Activated CD4-positive, CD25-positive, alpha-beta regulatory T cell (primary cell): Measurements from ENCODE around the gene TMEM183A.

Experiments
- DNase-seq, 4 experiments: peaks; one replicate each; lab custom pipeline; 2025; lab: John Stamatoyannopoulos, UW

TMEM183A gene

GRCh38 chr1:203045821-203046594 lies 38.8 kb downstream of the TMEM183A start:
- no peak for DNase-seq

GRCh38 chr1:203046984-203047630 lies 39.9 kb downstream of the TMEM183A start:
- no peak for DNase-seq

DNA sequence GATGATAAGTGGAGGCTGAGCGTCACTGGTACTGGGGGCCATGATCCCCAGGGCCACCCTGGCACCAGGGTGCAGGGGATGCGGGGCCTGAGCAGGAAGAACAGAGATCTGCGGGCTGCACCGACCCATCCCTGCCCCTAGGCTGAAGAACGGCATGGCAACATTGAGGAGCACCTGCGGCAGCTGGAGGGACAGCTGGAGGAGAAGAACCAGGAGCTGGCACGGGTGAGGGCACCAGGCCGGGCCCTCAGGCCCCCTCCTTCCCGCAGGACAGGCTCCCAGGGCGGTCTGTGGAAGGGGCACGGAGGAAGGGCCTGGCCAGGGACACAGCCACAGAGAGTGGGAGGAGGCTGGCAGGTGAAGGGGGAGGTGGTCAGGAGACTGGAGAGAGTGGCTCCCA lies 40.9 kb downstream of the TMEM183A start:
- no peak for DNase-seq

DNA sequence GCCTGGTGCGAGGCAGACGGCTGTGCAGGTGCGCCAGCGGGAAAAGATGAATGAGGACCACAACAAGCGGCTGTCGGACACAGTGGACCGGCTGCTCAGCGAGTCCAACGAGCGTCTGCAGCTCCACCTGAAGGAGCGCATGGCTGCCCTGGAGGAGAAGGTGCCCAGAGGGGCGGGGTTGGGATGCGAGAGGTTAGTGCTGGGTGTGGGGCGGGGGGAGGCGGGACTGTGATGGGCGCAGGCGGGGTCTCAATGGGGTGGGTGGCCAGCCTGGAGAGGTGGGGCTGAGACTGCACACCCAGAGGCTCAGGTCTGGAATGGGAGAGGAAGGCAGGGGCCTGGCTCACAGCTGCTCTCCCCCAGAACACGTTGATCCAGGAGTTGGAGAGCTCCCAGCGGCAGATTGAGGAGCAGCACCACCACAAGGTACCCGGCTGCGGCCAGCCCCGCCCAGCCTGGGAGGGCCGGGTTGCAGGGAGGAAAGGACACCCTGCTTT lies 41.4 kb downstream of the TMEM183A start:
- no peak for DNase-seq

- no peak for DNase-seq
Observed at GRCh38 chr1:203049077-203049476, 41.9 kb downstream of the TMEM183A start.

DNA sequence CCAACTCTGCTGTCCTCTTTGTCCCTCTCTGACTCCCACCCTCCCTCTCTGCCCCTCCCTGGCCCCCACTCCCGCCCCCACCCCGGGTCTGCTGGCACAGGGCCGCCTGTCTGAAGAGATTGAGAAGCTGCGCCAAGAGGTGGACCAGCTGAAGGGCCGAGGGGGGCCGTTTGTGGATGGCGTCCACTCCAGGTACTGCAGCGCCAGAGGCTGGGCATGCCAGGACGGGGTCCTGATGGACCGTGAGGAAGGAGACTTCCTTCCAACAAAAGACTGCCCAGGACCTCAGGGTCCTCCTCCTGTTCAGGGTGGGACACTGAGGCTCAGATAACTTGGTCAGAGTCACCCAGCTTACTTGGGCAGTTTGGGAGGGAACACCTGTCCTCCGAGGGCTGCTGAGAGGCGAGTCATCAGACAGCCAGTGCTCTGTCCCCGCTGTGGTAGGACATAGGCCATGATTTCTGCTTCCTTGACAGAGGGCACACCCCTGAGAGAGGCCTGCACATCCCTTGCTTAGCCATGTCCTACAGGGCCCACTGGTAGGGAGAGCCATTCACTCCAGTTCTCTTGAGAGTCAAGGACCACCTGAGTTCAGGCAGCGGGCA lies 42.5 kb downstream of the TMEM183A start:
- no peak for DNase-seq

- DNase-seq: no peak
Observed at GRCh38 chr1:203050826-203051225, 43.7 kb downstream of the TMEM183A start.

- DNase-seq: no peak
Observed at GRCh38 chr1:203051841-203052324, 44.7 kb downstream of the TMEM183A start.

DNA sequence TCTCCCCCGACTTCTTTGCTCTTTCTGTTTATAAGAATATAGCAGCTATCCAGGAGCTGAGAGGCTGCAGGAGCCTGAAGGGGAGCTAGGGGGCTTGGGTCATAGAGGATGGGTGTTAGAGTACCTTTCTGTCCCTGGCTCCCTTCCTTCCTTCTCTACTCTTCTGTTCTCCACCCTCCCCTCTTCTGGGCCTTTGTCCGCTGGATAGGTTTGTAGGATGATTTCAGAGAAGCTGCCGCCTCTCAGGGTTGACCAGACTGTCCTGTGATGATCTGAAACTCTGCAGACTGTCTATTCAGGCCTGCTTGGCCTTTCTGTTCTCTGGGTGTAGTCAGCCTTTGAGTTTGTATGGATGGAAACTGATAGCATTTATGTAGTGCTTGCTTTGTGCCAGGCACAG lies 45.4 kb downstream of the TMEM183A start:
- DNase-seq: no peak

DNA sequence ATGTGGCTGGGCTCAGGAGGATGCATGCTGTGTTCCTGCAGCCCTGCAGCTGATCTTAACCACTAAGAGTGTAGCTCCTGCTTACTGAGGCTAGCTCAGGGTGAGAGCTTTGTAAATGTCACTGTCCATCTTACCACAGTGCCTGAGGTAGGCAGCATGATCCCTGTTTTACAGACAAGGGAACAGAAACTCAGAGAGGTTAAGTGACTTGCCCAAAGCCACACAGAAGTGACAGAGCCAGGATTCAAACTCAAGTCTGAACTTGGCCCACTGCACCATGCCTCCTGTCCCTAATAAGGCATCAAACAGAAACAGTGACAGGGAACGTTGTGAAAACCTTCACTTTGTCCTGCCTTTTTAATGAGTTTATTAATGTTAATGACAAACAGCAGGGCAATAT lies 47.0 kb downstream of the TMEM183A start:
- no peak for DNase-seq

DNA sequence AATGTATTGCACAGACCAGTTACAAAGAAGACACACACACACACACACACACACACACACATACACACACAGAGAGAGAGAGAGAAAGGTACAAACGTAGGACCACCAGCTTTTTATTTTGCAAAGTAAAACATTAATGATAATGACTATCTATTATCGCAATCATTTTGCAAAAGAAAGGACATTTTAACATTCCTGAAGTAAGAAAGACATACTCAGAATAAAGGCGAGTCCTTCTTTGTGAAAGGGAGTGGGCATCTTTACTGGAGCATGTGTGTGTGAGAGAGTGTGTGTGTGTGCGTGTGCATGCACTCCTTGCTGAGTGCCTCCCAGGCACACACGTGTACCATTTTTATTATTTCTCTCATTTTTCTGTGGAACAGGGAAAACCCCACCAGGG lies 47.5 kb downstream of the TMEM183A start:
- DNase-seq: no peak

DNA sequence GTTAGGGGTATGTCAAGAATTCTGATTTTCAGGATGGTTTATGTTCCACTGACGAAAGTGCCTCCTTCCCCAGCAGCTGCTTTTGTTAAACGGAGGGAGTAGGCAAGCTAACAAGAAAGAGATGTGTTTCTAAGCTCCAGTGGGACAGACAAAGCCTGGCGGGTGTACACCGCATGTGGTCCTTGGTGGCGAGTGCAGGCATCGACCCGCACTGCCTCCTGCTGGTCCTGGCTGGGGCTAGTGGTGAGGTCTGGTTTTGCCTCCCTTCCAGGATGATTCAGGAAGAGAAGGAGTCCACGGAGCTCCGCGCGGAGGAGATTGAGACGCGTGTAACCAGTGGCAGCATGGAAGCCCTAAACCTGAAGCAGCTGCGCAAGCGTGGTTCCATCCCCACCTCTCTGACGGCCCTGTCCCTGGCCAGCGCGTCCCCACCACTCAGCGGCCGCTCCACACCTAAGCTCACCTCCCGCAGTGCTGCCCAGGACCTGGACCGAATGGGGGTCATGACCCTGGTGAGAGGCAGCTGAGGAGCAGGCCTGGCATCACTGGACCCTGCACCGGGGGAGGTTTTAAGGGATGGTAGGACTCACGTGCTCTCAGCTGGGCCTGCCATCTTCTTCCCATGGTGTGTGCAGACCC lies 48.1 kb downstream of the TMEM183A start:
- no peak for DNase-seq

DNA sequence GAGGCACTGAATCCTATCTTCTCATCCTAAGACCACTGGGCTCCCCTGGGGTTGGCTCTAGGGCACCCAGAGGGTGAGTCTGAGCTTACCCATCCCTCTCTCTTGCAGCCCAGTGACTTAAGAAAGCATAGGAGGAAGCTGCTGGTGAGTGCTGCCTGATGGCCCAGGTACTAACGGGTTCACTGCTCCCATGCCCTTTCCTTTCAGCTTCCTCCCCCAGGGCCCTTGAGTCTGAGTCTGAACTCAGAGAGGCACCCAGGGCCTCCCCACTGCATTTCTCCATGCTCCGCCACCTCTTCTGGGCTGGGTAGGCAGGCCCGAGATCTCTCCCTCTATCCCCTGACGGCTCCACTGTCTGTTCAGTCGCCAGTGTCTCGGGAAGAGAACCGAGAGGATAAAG lies 48.8 kb downstream of the TMEM183A start:
- DNase-seq: no peak

GRCh38 chr1:203056516-203056915 lies 49.3 kb downstream of the TMEM183A start:
- DNase-seq: no peak

- no peak for DNase-seq
Observed at GRCh38 chr1:203057911-203058675, 50.9 kb downstream of the TMEM183A start.

DNA sequence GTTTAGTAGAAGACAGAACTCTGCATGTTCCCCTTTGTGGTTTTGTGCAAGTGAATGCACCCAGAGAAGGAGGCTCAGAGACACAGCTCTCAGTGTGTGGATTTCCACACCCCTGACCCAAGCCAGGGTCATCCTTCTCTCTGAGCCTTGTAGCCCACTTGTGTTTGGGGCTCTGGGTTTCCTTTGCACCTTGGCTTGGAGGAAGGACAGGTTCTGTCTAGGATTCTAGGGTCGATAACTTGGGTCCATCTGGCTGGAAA lies 51.4 kb downstream of the TMEM183A start:
- DNase-seq: no peak

- DNase-seq: no peak
Observed at GRCh38 chr1:203059485-203059884, 52.3 kb downstream of the TMEM183A start.

DNA sequence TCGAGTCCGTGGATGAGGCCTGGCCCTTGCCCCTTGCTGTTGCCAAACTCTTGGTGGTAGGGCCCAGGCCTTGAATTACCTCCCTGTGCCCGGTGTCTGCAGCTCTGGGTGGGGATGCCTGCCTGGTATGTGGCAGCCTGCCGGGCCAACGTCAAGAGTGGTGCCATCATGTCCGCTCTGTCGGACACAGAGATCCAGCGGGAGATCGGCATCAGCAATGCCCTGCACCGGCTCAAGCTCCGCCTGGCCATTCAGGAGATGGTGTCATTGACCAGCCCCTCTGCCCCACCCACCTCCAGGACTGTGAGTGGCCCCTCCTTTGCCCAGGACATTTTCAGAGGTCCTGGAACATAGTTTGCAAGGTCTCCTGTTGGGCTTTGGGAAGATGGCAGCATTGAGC lies 52.9 kb downstream of the TMEM183A start:
- DNase-seq: no peak

DNA sequence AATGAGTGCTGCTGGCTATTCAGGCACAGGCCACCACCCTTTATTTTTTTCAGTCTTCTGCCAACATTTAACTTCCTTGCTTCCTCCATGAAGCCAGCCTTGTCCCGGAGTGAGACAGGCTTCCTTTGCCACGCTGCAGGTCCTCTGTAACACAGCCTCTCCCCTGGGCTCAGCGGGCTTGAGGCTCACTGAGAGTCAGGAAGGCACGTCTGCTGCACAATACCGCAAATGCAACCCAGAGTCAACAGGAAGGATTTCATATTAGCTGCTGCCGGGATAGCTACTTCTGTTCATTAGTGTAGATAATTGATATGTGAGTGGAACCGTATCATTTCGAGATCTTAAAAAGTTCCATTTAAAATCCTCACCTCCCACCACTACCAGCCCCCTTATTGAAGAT lies 56.1 kb downstream of the TMEM183A start:
- DNase-seq: no peak

DNA sequence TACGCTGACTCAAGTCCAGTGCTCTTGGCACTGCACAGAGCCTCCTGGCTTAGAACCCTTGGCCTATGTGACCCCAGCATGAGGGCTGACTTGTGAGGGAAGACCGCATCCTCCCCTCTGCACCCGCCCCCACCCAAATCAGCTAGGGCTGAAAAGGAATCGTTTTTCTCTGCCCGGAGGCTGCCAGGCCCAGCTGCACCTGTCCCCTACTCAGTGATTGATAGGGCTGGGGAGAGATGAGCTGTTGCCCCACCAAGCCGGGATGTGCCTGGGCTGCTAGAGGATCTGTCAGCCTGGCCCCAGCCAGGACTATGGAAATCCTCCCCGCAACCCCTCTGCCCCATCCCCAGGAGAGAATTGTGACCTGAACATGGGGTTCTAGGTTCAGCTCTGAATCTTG lies 58.0 kb downstream of the TMEM183A start:
- no peak for DNase-seq

- no peak for DNase-seq
Observed at GRCh38 chr1:203065986-203066385, 58.8 kb downstream of the TMEM183A start.

DNA sequence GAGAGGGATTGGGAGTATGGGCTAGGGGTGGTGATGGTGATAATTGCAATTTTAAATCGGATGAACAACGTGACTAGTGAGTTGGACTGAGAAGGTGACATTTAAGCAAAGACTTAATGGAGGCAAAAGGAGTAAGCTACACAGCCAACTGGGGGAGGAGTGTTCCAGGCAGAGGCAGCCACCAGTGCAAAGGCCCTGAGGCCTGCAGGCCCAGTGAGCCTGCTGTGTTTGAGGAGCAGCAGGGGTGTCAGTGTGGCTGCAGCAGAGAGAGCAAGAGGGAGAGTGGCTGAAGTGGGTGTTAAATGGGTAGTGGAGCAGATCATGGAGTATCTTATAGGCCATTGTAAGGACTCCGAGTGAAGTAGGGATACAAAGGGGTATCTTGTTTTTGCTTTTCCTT lies 59.8 kb downstream of the TMEM183A start:
- no peak for DNase-seq
